Ovary (tissue), 9 donors: Measurements from ENCODE around the gene CBLN3. TPM values are rescaled to one million over a fixed set of nuclear protein-coding genes. Genes with fewer than 3 reads are reported as not detected.
A peak's percentile ranks its signal among the peaks of the same experiment; 100 is the strongest.

ENCODE experiments used
- DNase-seq, 5 donors: peaks; one replicate each; pipeline ENCODE4 v3.0.0-alpha.2; 2019 to 2020
- H3K27ac ChIP-seq, 2 donors: fragments of 200-600 bp; one replicate each; pipeline versions ENCODE4 v1.5.1 to v1.8.0; 2019 to 2022
- H3K27me3 ChIP-seq: fragments of 200-600 bp; one replicate; pipeline ENCODE4 v1.8.0; 2022
- H3K36me3 ChIP-seq: fragments of 200-600 bp; sonication (generic); one replicate; pipeline ENCODE4 v1.5.1; 2019
- H3K4me1 ChIP-seq: one replicate; pipeline ENCODE4 v1.8.1; 2013; ENCODE audit warnings: mild to moderate bottlenecking, moderate library complexity; ENCODE audit not compliant: insufficient read depth
- H3K4me3 ChIP-seq: fragments of 200-600 bp; sonication (generic); one replicate; pipeline ENCODE4 v1.5.1; 2017
- H3K9me3 ChIP-seq, 2 donors: fragments of 200-600 bp in 1 of 2; sonication (generic) in 1 of 2; one replicate each; pipeline versions ENCODE4 v1.5.1 to v1.8.1; 2013 to 2019; ENCODE audit warnings: mild to moderate bottlenecking in 1 of 2, moderate library complexity in 1 of 2
- CTCF ChIP-seq, 3 donors: fragments of 450-650 bp in 2 of 3; fragments of 200-600 bp in 1 of 3; IDR thresholded peaks; one replicate each; pipeline versions ENCODE4 v1.5.1 to v1.8.0; 2016 to 2022; ENCODE audit warnings: antibody characterized with exemption in 3 of 3, mild to moderate bottlenecking in 1 of 3
- EP300 ChIP-seq: sonication (generic); formaldehyde crosslinking; IDR thresholded peaks from one replicate; pipeline ENCODE4 v1.6.1; 2017; ENCODE audit warnings: antibody characterized with exemption
- POLR2A ChIP-seq: fragments of 450-650 bp; IDR thresholded peaks from one replicate; pipeline ENCODE4 v1.6.1; 2017; ENCODE audit warnings: antibody characterized with exemption, mild to moderate bottlenecking, moderate library complexity
- WGBS, 3 donors: extraction: QIAGEN DNeasy Blood & Tissue Kit in 1 of 3; methylation state at CpG; one replicate each; pipeline versions ENCODE4 v1.1.5 to v1.1.7; 2013 to 2017; 5-methylcytosine and 5-hydroxymethylcytosine counted together
- intact Hi-C, 4 donors: fragments of 100-400 bp; cut with DNase I; formaldehyde crosslinking; loops; one replicate each; pipeline versions ENCODE4 v1.11.0 to v1.15.1; 2022 to 2023
- polyA plus RNA-seq, 2 donors: library from polyadenylated mRNA; stranded (reverse); fragments of 200-250 nt in 1 of 2; fragments of 350-450 nt in 1 of 2; fragmentation: Illumina TruSeq in 1 of 2; extraction: RNeasy Lipid Tissue Mini Kit (QIAGEN cat#74804) in 1 of 2; gene quantifications; one replicate each; pipeline ENCODE4 v1.2.3, GENCODE V29; 2013 to 2014
- total RNA-seq, 7 donors: library from RNA; depleted of rRNA in 2 of 7; stranded (reverse); fragments of >200 nt in 2 of 7; fragmentation: NEBNext Ultra II Directional in 3 of 7; extraction: Animal tissue kit (Norgen Biotek cat#: 25700) in 3 of 7; gene quantifications; one replicate each; pipeline versions ENCODE4 v1.1.0 to v1.2.4, GENCODE V29; 2016 to 2023
- donor health status: DM: no; HTN: no; CAD: no; lungs with moderate emphysema.
- donor health status: DM: no; HTN: no; CAD: no.
- donor health status: Bipolar disorder and iron deficiency.
- donor health status: DM: yes; HTN: yes; CAD: no.
- donor health status: DM: no; HTN: no; CAD: no.
- donor health status: DM: yes; HTN: yes; CAD: no.

Gene CBLN3
- total and polyA plus RNA-seq, 9 donors = 2.0 to 10.5 (median 5.8) TPM

DNA sequence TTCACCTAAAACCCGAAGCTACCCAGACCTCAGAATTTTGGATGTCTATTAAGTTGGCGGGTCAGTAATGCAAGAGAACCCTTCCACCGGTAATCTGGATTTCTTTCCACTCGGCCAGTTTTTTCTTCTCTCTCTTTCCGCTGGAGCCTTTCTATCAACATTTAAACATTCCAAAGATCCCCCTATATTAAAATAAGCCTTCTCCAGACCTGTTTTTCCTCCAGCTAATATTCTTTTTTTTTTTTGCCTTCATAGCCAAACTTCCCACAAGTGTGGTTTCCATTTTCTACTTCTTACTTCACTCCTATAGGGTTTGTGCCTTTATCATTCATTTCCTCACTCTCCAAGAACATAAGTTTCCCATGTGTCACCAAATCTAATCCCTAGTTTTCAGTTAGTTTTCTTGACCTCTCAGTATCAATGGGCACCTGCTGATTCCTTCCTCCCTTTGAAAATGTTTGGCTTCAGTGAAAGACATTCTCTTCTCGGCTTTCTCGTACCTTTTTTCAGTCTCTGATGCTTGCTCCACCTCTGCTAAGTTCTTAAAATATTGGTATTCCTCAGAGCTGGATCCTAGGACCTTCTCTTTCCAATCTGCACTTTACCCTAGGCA lies 13.7 kb upstream of the CBLN3 start:
- H3K27me3 ChIP-seq = no peaks in the 10 kb centered on the region
- H3K4me3 ChIP-seq = peak overlapping the region; percentile 48
- H3K27ac ChIP-seq = peak overlapping the region; percentile 61 to 95
- H3K4me1 ChIP-seq = peaks cover 3% of the 10 kb centered on the region
- H3K36me3 ChIP-seq = no peaks in the 10 kb centered on the region
- no peaks in the 10 kb centered on the region for H3K9me3 ChIP-seq
- WGBS, 3 donors = 3 to 5% (median 4%) methylated on average over 6 to 7 of the region's 7 CpGs
- TF ChIP-seq EP300 = no peak
- TF ChIP-seq POLR2A = no peak
- TF ChIP-seq CTCF (IDR thresholded peaks at IDR 0.05) = no peak
- DNase-seq = no peak
- intact Hi-C loops = loop anchor here in 1 of 4 donors (5.0 kb wide), 1 partner anchor 211 kb away; the partner anchor contains the start of genes GMPR2 and NEDD8

DNA sequence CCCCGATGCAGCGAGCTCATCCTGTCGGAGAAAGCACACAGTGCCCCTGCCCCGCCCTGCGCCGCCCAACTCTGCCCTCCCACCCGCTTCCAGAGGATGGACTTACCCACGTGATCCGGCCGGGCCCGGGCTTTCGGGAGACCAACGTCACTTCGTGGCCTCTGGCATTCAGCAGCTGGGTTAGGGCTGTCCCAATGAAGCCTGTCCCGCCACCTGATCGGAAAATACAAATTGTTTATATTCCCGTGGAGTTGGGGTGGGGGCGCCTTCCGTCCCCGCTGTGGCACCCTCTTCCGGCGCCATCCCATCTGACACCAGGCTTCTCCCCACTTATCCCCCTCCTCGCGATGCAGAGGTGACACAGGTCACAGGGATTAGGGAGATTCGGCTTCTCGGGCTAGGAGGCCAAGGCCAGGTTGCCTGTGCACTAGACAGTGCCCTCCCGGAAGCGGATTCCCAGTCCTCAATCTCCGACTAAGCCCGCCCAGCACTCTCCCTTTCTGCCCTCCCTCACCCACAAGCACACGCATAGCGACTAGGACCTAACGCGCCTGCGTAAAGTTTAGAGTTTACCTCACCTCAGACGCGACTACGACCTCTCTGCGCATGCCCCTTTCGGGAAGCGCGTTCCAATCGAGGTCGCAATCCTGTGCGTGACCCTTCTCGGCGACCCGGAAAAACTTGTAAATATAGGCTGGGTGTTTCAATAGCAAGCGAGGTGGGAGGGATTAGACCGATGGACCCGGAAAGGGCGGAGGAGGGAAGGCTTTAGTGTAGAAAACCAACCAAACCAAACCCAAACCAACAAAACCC lies 13.0 kb upstream of the CBLN3 start, which contains the start of gene SDR39U1:
Gene SDR39U1 (minus strand): TSS at position 537 of the 813 bp plus-strand sequence. CDS start 7 bp downstream, at position 530.
- Histone ChIP-seq H3K27me3 (no peaks in the 10 kb centered on the region), H3K4me3 (peak within 1 kb of the TSS; percentile 85), H3K9me3 (no peaks in the 10 kb centered on the region), H3K4me1 (peaks cover 3% of the 10 kb centered on the region), H3K27ac (peak within 1 kb of the TSS; percentile 61 to 95), H3K36me3 (no peaks in the 10 kb centered on the region)
- no peak for TF ChIP-seq CTCF (IDR thresholded peaks at IDR 0.05)
- peak; percentile 80 for TF ChIP-seq EP300
- peak; percentile 96 for TF ChIP-seq POLR2A
- intact Hi-C loops = loop anchor here in 1 of 4 donors (5.0 kb wide), 1 partner anchor 210 kb away; the partner anchor contains the start of genes GMPR2 and NEDD8
- 0% methylated on average over 52 of the region's 52 CpGs for WGBS, 3 donors
- peak; percentile 96 to 98 (median 97) for DNase-seq

DNA sequence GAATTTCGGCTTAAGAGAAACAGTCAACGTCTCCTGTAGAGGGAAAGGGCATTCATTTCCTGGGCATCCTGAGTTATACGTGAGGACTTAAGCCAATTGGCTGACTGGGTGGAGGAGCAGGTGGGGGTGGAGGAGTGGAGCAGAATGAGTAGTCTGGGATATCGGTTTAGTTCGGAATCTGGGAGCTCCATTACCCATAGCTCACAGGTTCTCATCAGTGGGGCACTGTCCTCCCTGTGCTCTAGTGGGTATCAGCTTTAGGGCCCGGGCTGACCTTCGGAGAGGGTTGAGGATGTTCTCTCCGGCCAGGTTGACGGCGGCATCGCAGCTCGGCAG lies 12.4 kb upstream of the CBLN3 start:
- no peak for TF ChIP-seq POLR2A
- TF ChIP-seq CTCF (IDR thresholded peaks at IDR 0.05) = no peak
- H3K9me3 ChIP-seq = no peaks in the 10 kb centered on the region
- H3K27me3 ChIP-seq = no peaks in the 10 kb centered on the region
- H3K27ac ChIP-seq = peak overlapping the region; percentile 61 to 95
- intact Hi-C loops = loop anchor here in 1 of 4 donors (5.0 kb wide), 1 partner anchor 210 kb away; the partner anchor contains the start of genes GMPR2 and NEDD8
- peak overlapping the region; percentile 85 for H3K4me3 ChIP-seq
- DNase-seq = no peak
- WGBS, 3 donors = 1% methylated on average over 12 of the region's 12 CpGs
- no peaks in the 10 kb centered on the region for H3K36me3 ChIP-seq
- peaks cover 3% of the 10 kb centered on the region for H3K4me1 ChIP-seq

GRCh38 chr14:24441485-24441884 lies 12.0 kb upstream of the CBLN3 start:
- peak overlapping the region; percentile 61 to 95 for H3K27ac ChIP-seq
- H3K4me1 ChIP-seq = peaks cover 3% of the 10 kb centered on the region
- H3K27me3 ChIP-seq = no peaks in the 10 kb centered on the region
- 38 to 54% (median 42%) methylated on average over 5 of the region's 5 CpGs for WGBS, 3 donors
- intact Hi-C loops = loop anchor here in 1 of 4 donors (5.0 kb wide), 1 partner anchor 209 kb away; the partner anchor contains the start of genes GMPR2 and NEDD8
- H3K9me3 ChIP-seq = no peaks in the 10 kb centered on the region
- no peak for DNase-seq
- peak overlapping the region; percentile 85 for H3K4me3 ChIP-seq
- H3K36me3 ChIP-seq = no peaks in the 10 kb centered on the region
- no peak for TF ChIP-seq EP300
- no peak for TF ChIP-seq POLR2A
- no peak for TF ChIP-seq CTCF (IDR thresholded peaks at IDR 0.05)
